ENCODE results near the gene MT1X.
A peak's percentile ranks its signal among the peaks of the same experiment; 100 is the strongest.
"Not testable (repeated sequence)": the region's sequence is repeated elsewhere in the genome, so short reads cannot be mapped to it uniquely, and the experiment has no call there.

MT1X gene

GRCh38 chr16:56710181-56710737 lies 28.0 kb downstream of the MT1X start:
- no peak for DNase-seq (ENCODE audit: low read depth in 3 of 3)

- no peak for DNase-seq (ENCODE audit: low read depth in 3 of 3)
These were observed 29.6 kb downstream of the MT1X start for GRCh38 chr16:56711862-56712261.

GRCh38 chr16:56713794-56714193 lies 31.5 kb downstream of the MT1X start:
- DNase-seq (ENCODE audit: low read depth in 3 of 3): no peak

GRCh38 chr16:56715126-56715525 lies 32.9 kb downstream of the MT1X start:
- no peak for DNase-seq (ENCODE audit: low read depth in 3 of 3)

DNA sequence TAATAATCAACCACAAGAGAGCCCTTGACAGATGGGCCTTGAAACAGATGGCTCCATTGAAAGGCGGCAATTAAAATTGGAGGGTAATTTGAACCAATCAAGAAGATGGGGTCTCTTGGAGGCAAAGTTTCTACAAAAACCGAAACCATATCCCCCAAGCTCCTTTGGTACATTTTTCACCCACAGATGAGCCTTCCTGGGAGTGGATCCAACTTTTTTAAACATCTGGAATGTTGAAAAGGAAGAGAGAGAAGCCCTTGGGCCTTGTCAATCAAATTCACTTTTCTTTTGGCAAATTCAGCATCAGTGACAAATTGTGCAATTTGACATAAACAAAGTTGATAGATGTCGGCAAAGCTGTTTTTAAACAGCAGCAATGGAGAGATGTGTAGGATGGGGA lies 34.5 kb downstream of the MT1X start:
- DNase-seq (ENCODE audit: low read depth in 3 of 3): no peak

DNA sequence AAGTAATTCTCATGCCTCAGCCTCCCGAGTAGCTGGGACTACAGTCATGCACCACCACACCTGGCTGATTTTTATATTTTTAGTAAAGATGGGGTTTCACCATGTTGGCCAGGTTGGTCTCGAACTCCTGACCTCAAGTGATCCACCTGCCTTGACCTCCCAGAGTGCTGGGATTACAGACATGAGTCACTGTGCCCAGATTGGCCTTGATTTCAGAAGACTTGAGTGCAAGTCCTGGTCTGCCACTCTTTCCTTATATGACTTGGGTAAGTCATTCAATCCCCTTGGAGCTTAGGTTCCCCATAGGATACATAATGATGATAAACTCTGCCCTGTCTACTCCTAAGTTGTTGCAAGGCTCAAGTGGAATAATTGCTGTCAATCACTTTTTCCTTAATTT lies 35.3 kb downstream of the MT1X start:
- DNase-seq (ENCODE audit: low read depth in 3 of 3): not testable (repeated sequence)

GRCh38 chr16:56722200-56722842 lies 40.1 kb downstream of the MT1X start:
- no peak for DNase-seq (ENCODE audit: low read depth in 3 of 3)

DNA sequence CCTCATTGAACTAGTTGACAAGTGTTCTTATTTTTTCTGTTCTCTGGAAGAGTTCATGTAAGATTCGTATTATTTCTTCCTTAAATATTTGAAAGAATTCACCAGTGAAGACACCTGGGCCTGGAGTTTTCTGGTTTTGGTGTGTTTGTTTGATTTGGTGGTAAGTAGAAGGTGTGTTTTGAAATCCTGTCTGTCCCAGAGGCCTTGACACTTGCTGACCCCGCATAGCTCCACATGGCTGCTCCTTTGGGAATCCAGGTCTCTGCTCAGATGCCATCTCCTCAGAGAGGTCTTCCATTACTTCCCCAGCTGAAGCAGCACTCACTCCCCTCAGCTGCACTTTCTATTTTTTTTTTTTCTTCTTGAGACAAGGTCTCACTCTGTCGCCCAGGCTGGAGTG lies 41.9 kb downstream of the MT1X start:
- DNase-seq (ENCODE audit: low read depth in 3 of 3): no peak

DNA sequence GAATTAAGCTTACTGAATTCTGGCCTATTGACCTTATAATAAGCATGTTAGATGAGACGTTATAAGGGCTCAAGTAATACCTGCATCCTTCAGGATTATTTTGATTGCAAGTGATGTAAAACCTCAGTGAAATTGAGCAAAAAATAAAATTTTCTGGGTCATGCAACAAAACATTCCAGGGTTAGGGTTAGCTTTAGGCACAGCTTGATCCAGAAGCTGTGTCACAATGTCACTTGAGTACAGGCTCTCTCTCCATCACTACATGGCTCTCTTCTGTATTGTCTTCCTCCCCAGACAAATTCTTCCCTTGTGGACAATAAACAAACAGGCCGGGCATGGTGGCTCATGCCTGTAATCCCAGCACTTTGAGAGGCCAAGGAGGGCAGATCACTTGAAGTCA lies 44.0 kb downstream of the MT1X start:
- no peak for DNase-seq (ENCODE audit: low read depth in 3 of 3)

GRCh38 chr16:56726926-56727325 lies 44.7 kb downstream of the MT1X start:
- DNase-seq (ENCODE audit: low read depth in 3 of 3): no peak

- no peak for DNase-seq (ENCODE audit: low read depth in 3 of 3)
These were observed 45.8 kb downstream of the MT1X start for GRCh38 chr16:56728027-56728426.

- DNase-seq (ENCODE audit: low read depth in 3 of 3): no peak
These were observed 46.9 kb downstream of the MT1X start for GRCh38 chr16:56728980-56729734.

DNA sequence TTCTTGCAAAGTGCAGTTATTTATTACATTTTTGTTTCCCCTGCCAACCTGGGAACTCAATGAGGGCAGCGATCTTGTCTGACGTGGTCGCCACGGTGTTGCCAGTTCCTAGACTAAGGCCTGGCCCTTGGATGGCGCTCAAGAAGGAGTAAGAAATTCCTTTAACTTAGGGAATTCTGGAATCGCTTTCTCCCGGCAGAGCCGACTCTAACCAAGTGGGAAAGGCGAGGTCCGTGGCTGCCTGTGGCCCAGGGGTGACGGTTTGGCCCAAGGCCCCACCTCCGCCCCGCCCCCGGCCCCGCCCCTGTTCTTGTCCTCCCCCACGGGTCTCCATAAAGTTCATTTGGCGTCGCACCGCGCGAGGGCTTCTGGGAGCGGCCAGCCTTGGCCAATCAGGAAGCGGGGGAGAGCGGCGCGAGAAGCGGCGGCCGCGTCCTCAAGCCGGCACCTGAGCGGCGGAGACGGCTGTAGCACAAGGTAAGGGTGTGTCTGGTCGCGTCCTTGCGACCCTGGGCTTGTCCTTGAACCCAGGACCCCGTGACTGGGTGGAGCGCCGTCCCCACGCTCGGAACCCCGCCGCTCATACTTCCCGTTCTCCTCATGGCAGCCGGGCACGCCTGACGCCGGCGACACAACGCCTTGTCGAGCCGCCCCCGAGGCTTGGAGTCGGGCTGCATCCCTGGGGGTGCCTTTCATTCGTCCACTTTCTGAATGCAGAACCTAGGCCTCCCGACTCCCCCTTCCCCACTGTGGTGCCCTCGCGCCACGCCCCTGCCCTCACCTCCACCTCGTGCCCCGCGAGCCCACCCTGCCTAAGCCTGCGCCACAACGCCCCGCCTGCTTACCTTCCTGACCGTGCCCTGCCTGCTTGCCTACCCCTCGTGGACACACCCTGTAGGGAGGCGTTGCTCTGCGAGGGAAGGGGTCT lies 47.7 kb downstream of the MT1X start, which contains the start of gene NUP93:
NUP93 (plus strand) TSS at position 395 of the 928 bp plus-strand sequence. CDS start 18,119 bp downstream, outside the sequence.
- DNase-seq (ENCODE audit: low read depth in 3 of 3): peak; percentile 70 to 82 (median 81)

DNA sequence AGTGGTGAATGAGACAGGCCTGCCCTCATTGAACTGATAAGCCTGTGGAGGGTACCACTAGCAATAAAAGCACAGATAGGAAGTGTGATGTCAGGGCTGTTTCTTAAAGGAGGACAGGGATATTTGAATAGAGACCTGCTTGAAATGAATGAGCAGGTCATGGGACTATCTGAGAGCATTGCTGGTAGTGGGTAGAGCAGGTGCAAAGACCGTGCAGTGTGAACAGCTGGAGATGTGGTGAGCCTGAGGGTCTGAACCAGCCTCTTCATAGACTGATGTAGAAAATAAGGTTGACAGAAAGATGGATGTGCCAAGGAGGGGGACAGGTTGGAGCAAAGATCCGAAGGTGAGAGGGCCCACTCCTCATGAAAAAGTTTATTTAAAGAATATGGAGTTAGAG lies 50.1 kb downstream of the MT1X start:
- no peak for DNase-seq (ENCODE audit: low read depth in 3 of 3)

GRCh38 chr16:56732832-56733231 lies 50.6 kb downstream of the MT1X start:
- peak in 1 of 3 experiments; percentile 9 for DNase-seq (ENCODE audit: low read depth in 3 of 3)
